GM23338 (cell line): ENCODE results near the gene SLC2A8. TPM values are rescaled to one million over a fixed set of nuclear protein-coding genes. Genes with fewer than 3 reads are reported as not detected.

Source experiments
- ATAC-seq: fragments of 200-7000 bp; cut with Tn5 transposase; 3 replicates; pipeline ENCODE4 v1.9.1; 2020
- DNase-seq: peaks from one replicate; pipeline ENCODE4 v3.0.0-alpha.2; 2015; ENCODE audit warnings: low spot score
- H2AFZ ChIP-seq: fragments of 200-600 bp; sonication (generic); 2 replicates; pipeline ENCODE4 v1.8.0; 2016; ENCODE audit warnings: antibody characterized with exemption, mild to moderate bottlenecking, moderate library complexity
- H3F3A ChIP-seq: fragments of 200-600 bp; sonication (generic); replicated peaks from 2 replicates; pipeline ENCODE4 v1.8.0; 2017; ENCODE audit warnings: antibody characterized with exemption, mixed run types, low read depth
- H3K27ac ChIP-seq: fragments of 200-600 bp; sonication (generic); 2 replicates; pipeline ENCODE4 v1.6.1; 2016; ENCODE audit warnings: low read depth
- H3K27me3 ChIP-seq: fragments of 200-600 bp; sonication (generic); 2 replicates; pipeline ENCODE4 v1.8.0; 2016; ENCODE audit warnings: mild to moderate bottlenecking, mixed run types, moderate library complexity; ENCODE audit not compliant: insufficient read depth
- H3K36me3 ChIP-seq: fragments of 200-600 bp; sonication (generic); 2 replicates; pipeline ENCODE4 v1.8.0; 2016; ENCODE audit warnings: mild to moderate bottlenecking; ENCODE audit not compliant: insufficient read depth
- H3K4me1 ChIP-seq: fragments of 200-600 bp; sonication (generic); 2 replicates; pipeline ENCODE4 v1.8.0; 2016; ENCODE audit warnings: mild to moderate bottlenecking, moderate library complexity; ENCODE audit not compliant: insufficient read depth
- H3K4me2 ChIP-seq: fragments of 200-600 bp; sonication (generic); 2 replicates; pipeline ENCODE4 v1.7.1; 2017; ENCODE audit warnings: mixed run types
- H3K4me3 ChIP-seq: fragments of 200-600 bp; sonication (generic); 2 replicates; pipeline ENCODE4 v1.6.1; 2016; ENCODE audit warnings: mixed run types
- H3K79me2 ChIP-seq: fragments of 200-600 bp; sonication (generic); replicated peaks from 2 replicates; pipeline ENCODE4 v1.8.0; 2017; ENCODE audit warnings: mild to moderate bottlenecking; ENCODE audit not compliant: insufficient read depth
- H3K9me2 ChIP-seq: fragments of 200-600 bp; sonication (generic); 2 replicates; pipeline ENCODE4 v1.8.0; 2017; ENCODE audit not compliant: insufficient read depth
- H4K20me1 ChIP-seq: fragments of 200-600 bp; sonication (generic); replicated peaks from 2 replicates; pipeline ENCODE4 v1.8.0; 2017; ENCODE audit warnings: mild to moderate bottlenecking; ENCODE audit not compliant: insufficient read depth
- H3K27ac Mint-ChIP-seq: 2 replicates; pipeline ENCODE4 v1.8.0; 2020; ENCODE audit warnings: inconsistent platforms, mild to moderate bottlenecking, moderate library complexity, mixed read lengths
- H3K27me3 Mint-ChIP-seq: 3 replicates; pipeline ENCODE4 v1.8.0; 2022; ENCODE audit warnings: low read depth, mild to moderate bottlenecking, moderate library complexity, mixed read lengths, inconsistent platforms; ENCODE audit not compliant: insufficient read depth, poor library complexity
- H3K36me3 Mint-ChIP-seq: 3 replicates; pipeline ENCODE4 v1.8.0; 2021; ENCODE audit warnings: low read depth, mild to moderate bottlenecking, inconsistent platforms, moderate library complexity, mixed read lengths
- H3K4me1 Mint-ChIP-seq: 3 replicates; pipeline ENCODE4 v1.8.0; 2020; ENCODE audit warnings: mild to moderate bottlenecking, inconsistent platforms, mixed read lengths
- H3K4me3 Mint-ChIP-seq: 3 replicates; pipeline ENCODE4 v1.8.0; 2021; ENCODE audit warnings: moderate library complexity, mild to moderate bottlenecking, inconsistent platforms, mixed read lengths
- H3K9me3 Mint-ChIP-seq: 3 replicates; pipeline ENCODE4 v1.8.0; 2020; ENCODE audit warnings: moderate library complexity, mild to moderate bottlenecking, inconsistent platforms, mixed read lengths
- CREB1 ChIP-seq: fragments of 250-450 bp; sonication (Bioruptor Pico); IDR thresholded peaks from 2 replicates; pipeline ENCODE4 v1.5.0; 2020; ENCODE audit warnings: low read depth, mild to moderate bottlenecking, moderate library complexity
- EZH2 ChIP-seq: fragments of 200-600 bp; sonication (generic); IDR thresholded peaks from one replicate; pipeline ENCODE4 v1.8.0; 2017; ENCODE audit warnings: antibody characterized with exemption, mild to moderate bottlenecking, low read depth; ENCODE audit not compliant: unreplicated experiment
- EZH2phosphoT487 ChIP-seq: fragments of 200-600 bp; sonication (generic); IDR thresholded peaks from one replicate; pipeline ENCODE4 v1.8.1; 2018; ENCODE audit warnings: antibody characterized with exemption; ENCODE audit not compliant: unreplicated experiment
- JUNB ChIP-seq: IDR thresholded peaks from one replicate; pipeline ENCODE4 v1.6.1; 2016; ENCODE audit warnings: antibody characterized with exemption; ENCODE audit not compliant: unreplicated experiment
- POLR2AphosphoS5 ChIP-seq: IDR thresholded peaks from 2 replicates; pipeline ENCODE4 v1.6.1; 2016; ENCODE audit warnings: antibody characterized with exemption, low read depth
- STAT1 ChIP-seq: IDR thresholded peaks from one replicate; pipeline ENCODE4 v1.6.1; 2016; ENCODE audit warnings: antibody characterized with exemption; ENCODE audit not compliant: unreplicated experiment
- ZNF114 ChIP-seq: fragments of 250-450 bp; sonication (Bioruptor Pico); IDR thresholded peaks from 2 replicates; pipeline ENCODE4 v1.5.0; 2020; ENCODE audit warnings: mild to moderate bottlenecking, moderate library complexity
- ZNF331 ChIP-seq: fragments of 250-450 bp; sonication (Bioruptor Pico); IDR thresholded peaks from 2 replicates; pipeline ENCODE4 v1.5.0; 2020; ENCODE audit warnings: low read depth, mild to moderate bottlenecking, moderate library complexity
- ZNF462 ChIP-seq: fragments of 250-450 bp; sonication (Bioruptor Pico); IDR thresholded peaks from 2 replicates; pipeline ENCODE4 v1.5.0; 2020; ENCODE audit warnings: mild to moderate bottlenecking, moderate library complexity
- polyA plus RNA-seq: library from polyadenylated mRNA; unstranded; fragments of >200 nt; fragmentation: Nextera tagmentation; extraction: Ambion mirVana; gene quantifications from 2 replicates; pipeline ENCODE4 v1.2.1, GENCODE V29; 2016
- total RNA-seq: library from RNA; depleted of rRNA; stranded (reverse); fragments of >200 nt; shearing (Covaris generic); gene quantifications from 2 replicates; pipeline ENCODE4 v1.2.3, GENCODE V29; 2014
- TF ChIP-seq, protein P1 (sequence below): IDR thresholded peaks from one replicate; pipeline ENCODE4 v1.6.1; 2018; ENCODE audit warnings: antibody characterized with exemption; ENCODE audit not compliant: unreplicated experiment
- TF ChIP-seq, protein P2 (sequence below), 2 experiments: fragments of 200-600 bp in 1 of 2; sonication (generic) in 1 of 2; conservative IDR thresholded peaks; 2 replicates each; pipeline versions ENCODE4 v1.5.1 to v1.6.1; 2016 to 2017; ENCODE audit warnings: antibody characterized with exemption in 2 of 2, low read depth in 2 of 2, mild to moderate bottlenecking in 2 of 2, moderate library complexity in 1 of 2

The SLC2A8 gene
- total and polyA plus RNA-seq, 2 experiments from 2014 or later = 16.3 to 34.1 TPM

GRCh38 chr9:127390248-127390545, 6.8 kb upstream of the SLC2A8 start (continued):
- no peak for TF ChIP-seq ZNF462 (CRISPR knock-in tag)
- TF ChIP-seq, protein P1, sequence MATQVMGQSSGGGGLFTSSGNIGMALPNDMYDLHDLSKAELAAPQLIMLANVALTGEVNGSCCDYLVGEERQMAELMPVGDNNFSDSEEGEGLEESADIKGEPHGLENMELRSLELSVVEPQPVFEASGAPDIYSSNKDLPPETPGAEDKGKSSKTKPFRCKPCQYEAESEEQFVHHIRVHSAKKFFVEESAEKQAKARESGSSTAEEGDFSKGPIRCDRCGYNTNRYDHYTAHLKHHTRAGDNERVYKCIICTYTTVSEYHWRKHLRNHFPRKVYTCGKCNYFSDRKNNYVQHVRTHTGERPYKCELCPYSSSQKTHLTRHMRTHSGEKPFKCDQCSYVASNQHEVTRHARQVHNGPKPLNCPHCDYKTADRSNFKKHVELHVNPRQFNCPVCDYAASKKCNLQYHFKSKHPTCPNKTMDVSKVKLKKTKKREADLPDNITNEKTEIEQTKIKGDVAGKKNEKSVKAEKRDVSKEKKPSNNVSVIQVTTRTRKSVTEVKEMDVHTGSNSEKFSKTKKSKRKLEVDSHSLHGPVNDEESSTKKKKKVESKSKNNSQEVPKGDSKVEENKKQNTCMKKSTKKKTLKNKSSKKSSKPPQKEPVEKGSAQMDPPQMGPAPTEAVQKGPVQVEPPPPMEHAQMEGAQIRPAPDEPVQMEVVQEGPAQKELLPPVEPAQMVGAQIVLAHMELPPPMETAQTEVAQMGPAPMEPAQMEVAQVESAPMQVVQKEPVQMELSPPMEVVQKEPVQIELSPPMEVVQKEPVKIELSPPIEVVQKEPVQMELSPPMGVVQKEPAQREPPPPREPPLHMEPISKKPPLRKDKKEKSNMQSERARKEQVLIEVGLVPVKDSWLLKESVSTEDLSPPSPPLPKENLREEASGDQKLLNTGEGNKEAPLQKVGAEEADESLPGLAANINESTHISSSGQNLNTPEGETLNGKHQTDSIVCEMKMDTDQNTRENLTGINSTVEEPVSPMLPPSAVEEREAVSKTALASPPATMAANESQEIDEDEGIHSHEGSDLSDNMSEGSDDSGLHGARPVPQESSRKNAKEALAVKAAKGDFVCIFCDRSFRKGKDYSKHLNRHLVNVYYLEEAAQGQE = no peak
- no peak for TF ChIP-seq JUNB
- no peak for TF ChIP-seq ZNF331 (CRISPR knock-in tag)

GRCh38 chr9:127390563-127390962, 6.4 kb upstream of the SLC2A8 start:
- Mint-ChIP-seq H3K4me3 (no peak overlapping the region), H3K4me1 (peaks cover 17% of the 10 kb centered on the region), H3K36me3 (no peaks in the 10 kb centered on the region), H3K9me3 (no peaks in the 10 kb centered on the region; the same call in 2 of the 3 replicates), H3K27me3 (peaks cover 3% of the 10 kb centered on the region), H3K27ac (no peak overlapping the region)
- H3K79me2 ChIP-seq = no peaks in the 10 kb centered on the region
- H3K36me3 ChIP-seq = no peaks in the 10 kb centered on the region
- ATAC-seq = no peak
- H3K9me2 ChIP-seq = no peaks in the 10 kb centered on the region
- H3F3A ChIP-seq = no peaks in the 10 kb centered on the region
- H3K4me2 ChIP-seq = no peak overlapping the region
- no peak overlapping the region for H3K27ac ChIP-seq
- 0 out of 2 replicates have a peak, but pooled peaks cover 7% of the 10 kb centered on the region for H3K27me3 ChIP-seq
- H3K4me1 ChIP-seq = no peaks in the 10 kb centered on the region; the same call in 1 of the 2 replicates
- H2AFZ ChIP-seq = no peak overlapping the region
- H4K20me1 ChIP-seq = no peaks in the 10 kb centered on the region
- no peak overlapping the region for H3K4me3 ChIP-seq
- no peak for DNase-seq
- TF ChIP-seq STAT1 (no peak), EZH2phosphoT487 (no peak), POLR2AphosphoS5 (no peak), ZNF114 (CRISPR knock-in tag) (no peak), CREB1 (no peak), ZNF331 (CRISPR knock-in tag) (no peak), EZH2 (no peak)
- TF ChIP-seq, protein P1 = no peak
- TF ChIP-seq, protein P2, sequence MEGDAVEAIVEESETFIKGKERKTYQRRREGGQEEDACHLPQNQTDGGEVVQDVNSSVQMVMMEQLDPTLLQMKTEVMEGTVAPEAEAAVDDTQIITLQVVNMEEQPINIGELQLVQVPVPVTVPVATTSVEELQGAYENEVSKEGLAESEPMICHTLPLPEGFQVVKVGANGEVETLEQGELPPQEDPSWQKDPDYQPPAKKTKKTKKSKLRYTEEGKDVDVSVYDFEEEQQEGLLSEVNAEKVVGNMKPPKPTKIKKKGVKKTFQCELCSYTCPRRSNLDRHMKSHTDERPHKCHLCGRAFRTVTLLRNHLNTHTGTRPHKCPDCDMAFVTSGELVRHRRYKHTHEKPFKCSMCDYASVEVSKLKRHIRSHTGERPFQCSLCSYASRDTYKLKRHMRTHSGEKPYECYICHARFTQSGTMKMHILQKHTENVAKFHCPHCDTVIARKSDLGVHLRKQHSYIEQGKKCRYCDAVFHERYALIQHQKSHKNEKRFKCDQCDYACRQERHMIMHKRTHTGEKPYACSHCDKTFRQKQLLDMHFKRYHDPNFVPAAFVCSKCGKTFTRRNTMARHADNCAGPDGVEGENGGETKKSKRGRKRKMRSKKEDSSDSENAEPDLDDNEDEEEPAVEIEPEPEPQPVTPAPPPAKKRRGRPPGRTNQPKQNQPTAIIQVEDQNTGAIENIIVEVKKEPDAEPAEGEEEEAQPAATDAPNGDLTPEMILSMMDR (conservative IDR thresholded peaks at IDR 0.05; ENCODE audit: low read depth in 2 of 2) = no peak
